Activated naive CD4-positive, alpha-beta T cell treated with anti-CD3 and anti-CD28 coated beads, Interleukin-2, amount 10 ng/mL, durations not matched to agents 7 days and 5 days (primary cell): Measurements from ENCODE around the gene PCDHGA7.
"Not testable (repeated sequence)": the region's sequence is repeated elsewhere in the genome, so short reads cannot be mapped to it uniquely, and the experiment has no call there.

Experiments used
- CTCF ChIA-PET: fragments of 350-600 bp; sonication (Branson Sonifier 250); formaldehyde crosslinking; loops from one replicate; lab custom pipeline; 2021; ENCODE audit warnings: antibody characterized with exemption; lab: Charles Lee
- DNase-seq: peaks from one replicate; pipeline ENCODE4 v3.0.0-alpha.2; 2020
- H3K27ac Mint-ChIP-seq: one replicate; pipeline ENCODE4 v1.8.0; 2021; ENCODE audit warnings: mild to moderate bottlenecking, moderate library complexity, mixed read lengths
- H3K27me3 Mint-ChIP-seq: one replicate; pipeline ENCODE4 v1.8.0; 2021; ENCODE audit warnings: mild to moderate bottlenecking, mixed read lengths
- H3K36me3 Mint-ChIP-seq: one replicate; pipeline ENCODE4 v1.8.0; 2021; ENCODE audit warnings: mixed read lengths
- H3K4me1 Mint-ChIP-seq: one replicate; pipeline ENCODE4 v1.8.0; 2021; ENCODE audit warnings: mixed read lengths
- H3K4me3 Mint-ChIP-seq: one replicate; pipeline ENCODE4 v1.8.0; 2021; ENCODE audit warnings: mild to moderate bottlenecking, moderate library complexity, mixed read lengths
- H3K9me3 Mint-ChIP-seq: one replicate; pipeline ENCODE4 v1.8.0; 2021; ENCODE audit warnings: mixed read lengths

PCDHGA7 gene

DNA sequence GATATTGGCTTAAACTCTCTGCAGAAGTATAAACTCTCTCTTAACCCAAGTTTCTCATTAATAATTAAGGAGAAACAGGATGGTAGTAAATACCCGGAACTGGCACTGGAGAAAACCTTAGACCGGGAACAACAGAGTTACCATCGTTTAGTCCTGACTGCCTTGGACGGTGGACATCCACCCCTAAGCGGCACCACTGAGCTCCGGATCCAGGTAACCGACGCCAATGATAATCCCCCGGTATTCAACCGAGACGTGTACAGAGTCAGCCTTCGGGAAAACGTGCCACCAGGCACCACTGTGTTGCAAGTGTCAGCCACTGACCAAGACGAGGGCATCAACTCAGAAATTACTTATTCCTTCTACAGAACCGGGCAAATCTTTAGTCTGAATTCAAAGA is 16.1 kb downstream of the PCDHGA7 start:
- Mint-ChIP-seq H3K4me1 (peaks cover 3% of the 10 kb centered on the region), H3K4me3 (no peak overlapping the region), H3K27ac (no peak overlapping the region), H3K36me3 (peaks cover 10% of the 10 kb centered on the region), H3K9me3 (peaks cover 32% of the 10 kb centered on the region), H3K27me3 (peaks cover 61% of the 10 kb centered on the region)
- no peak for DNase-seq
- CTCF ChIA-PET, result interaction anchor here (0.9 to 1.7 kb wide), 2 partner anchors 22 to 557 kb away, joined by 3 to 5 read pairs; partner anchors contain the start of gene PCDHGA11

DNA sequence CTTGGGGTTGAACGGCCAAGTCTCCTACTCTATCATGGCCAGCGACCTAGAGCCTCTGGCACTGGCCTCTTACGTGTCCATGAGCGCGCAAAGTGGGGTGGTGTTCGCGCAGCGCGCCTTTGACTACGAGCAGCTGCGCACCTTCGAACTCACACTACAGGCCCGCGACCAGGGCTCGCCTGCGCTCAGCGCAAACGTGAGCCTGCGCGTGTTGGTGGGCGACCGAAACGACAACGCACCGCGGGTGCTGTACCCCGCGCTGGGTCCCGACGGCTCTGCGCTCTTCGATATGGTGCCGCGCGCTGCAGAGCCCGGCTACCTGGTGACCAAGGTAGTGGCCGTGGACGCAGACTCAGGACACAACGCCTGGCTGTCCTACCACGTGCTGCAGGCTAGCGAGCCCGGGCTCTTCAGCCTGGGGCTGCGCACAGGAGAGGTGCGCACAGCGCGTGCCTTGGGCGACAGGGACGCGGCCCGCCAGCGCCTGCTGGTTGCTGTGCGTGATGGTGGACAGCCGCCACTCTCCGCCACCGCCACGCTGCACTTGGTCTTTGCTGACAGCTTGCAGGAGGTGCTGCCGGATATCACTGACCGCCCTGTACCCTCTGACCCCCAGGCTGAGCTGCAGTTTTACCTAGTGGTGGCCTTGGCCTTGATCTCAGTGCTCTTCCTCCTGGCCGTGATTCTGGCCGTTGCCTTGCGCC is 17.2 kb downstream of the PCDHGA7 start:
- Mint-ChIP-seq H3K4me1 (peaks cover 3% of the 10 kb centered on the region), H3K27me3 (peaks cover 61% of the 10 kb centered on the region), H3K27ac (peak overlapping the region; percentile 71), H3K9me3 (peaks cover 28% of the 10 kb centered on the region), H3K36me3 (peaks cover 8% of the 10 kb centered on the region), H3K4me3 (no peak overlapping the region)
- DNase-seq, result no peak
- CTCF ChIA-PET, result interaction anchor here (1.0 to 1.6 kb wide), 4 partner anchors 22 to 114 kb away, joined by 3 to 7 read pairs (median 5); partner anchors contain the start of gene PCDHGB3

- H3K4me3 Mint-ChIP-seq, result no peak within 1 kb of the TSS
Measured at GRCh38 chr5:141402553-141403243, 20.2 kb downstream of the PCDHGA7 start, which contains the start of gene PCDHGA9. Gene PCDHGA9, plus strand, starts transcription at chr5:141402778. Its CDS starts 175 bp downstream, at chr5:141402953.

GRCh38 chr5:141403387-141403786 is 20.8 kb downstream of the PCDHGA7 start:
- Mint-ChIP-seq H3K27me3 (peaks cover 64% of the 10 kb centered on the region), H3K4me1 (peaks cover 5% of the 10 kb centered on the region), H3K36me3 (peaks cover 10% of the 10 kb centered on the region), H3K4me3 (no peak overlapping the region), H3K27ac (no peak overlapping the region), H3K9me3 (peaks cover 23% of the 10 kb centered on the region)
- no peak for DNase-seq
- CTCF ChIA-PET, result interaction anchor here (1.0 to 1.4 kb wide), 5 partner anchors 10 to 109 kb away, joined by 3 to 5 read pairs (median 4); partner anchors contain the start of genes PCDHGA12, PCDHGA3 and PCDHGB7

More at GRCh38 chr5:141402553-141403243, 20.2 kb downstream of the PCDHGA7 start, which contains the start of gene PCDHGA9:
- Mint-ChIP-seq H3K4me1 (peaks cover 3% of the 10 kb centered on the region), H3K27me3 (peaks cover 60% of the 10 kb centered on the region), H3K27ac (no peak within 1 kb of the TSS), H3K9me3 (peaks cover 21% of the 10 kb centered on the region), H3K36me3 (peaks cover 10% of the 10 kb centered on the region)
- CTCF ChIA-PET, result interaction anchor here (1.0 to 1.4 kb wide), 5 partner anchors 11 to 110 kb away, joined by 3 to 5 read pairs (median 4); partner anchors contain the start of genes PCDHGA12, PCDHGA3 and PCDHGB7
- DNase-seq, result peak; percentile 46

GRCh38 chr5:141407790-141408505 is 25.4 kb downstream of the PCDHGA7 start, which contains the start of gene PCDHGB6:
Gene PCDHGB6, plus strand, starts transcription at chr5:141408021. Its CDS starts 182 bp downstream, at chr5:141408203.
- peak within 1 kb of the TSS; percentile 23 for H3K4me3 Mint-ChIP-seq
- peak within 1 kb of the TSS; percentile 75 for H3K27ac Mint-ChIP-seq
- not testable (repeated sequence) for H3K4me1 Mint-ChIP-seq
- peaks cover 14% of the 10 kb centered on the region for H3K36me3 Mint-ChIP-seq
- H3K9me3 Mint-ChIP-seq, result peaks cover 19% of the 10 kb centered on the region
- CTCF ChIA-PET, result interaction anchor here (0.6 to 1.8 kb wide), 7 partner anchors 10 to 156 kb away, joined by 3 to 5 read pairs (median 3); partner anchors contain the start of gene PCDHGA3
- H3K27me3 Mint-ChIP-seq, result peaks cover 66% of the 10 kb centered on the region
- DNase-seq, result peak; percentile 56

DNA sequence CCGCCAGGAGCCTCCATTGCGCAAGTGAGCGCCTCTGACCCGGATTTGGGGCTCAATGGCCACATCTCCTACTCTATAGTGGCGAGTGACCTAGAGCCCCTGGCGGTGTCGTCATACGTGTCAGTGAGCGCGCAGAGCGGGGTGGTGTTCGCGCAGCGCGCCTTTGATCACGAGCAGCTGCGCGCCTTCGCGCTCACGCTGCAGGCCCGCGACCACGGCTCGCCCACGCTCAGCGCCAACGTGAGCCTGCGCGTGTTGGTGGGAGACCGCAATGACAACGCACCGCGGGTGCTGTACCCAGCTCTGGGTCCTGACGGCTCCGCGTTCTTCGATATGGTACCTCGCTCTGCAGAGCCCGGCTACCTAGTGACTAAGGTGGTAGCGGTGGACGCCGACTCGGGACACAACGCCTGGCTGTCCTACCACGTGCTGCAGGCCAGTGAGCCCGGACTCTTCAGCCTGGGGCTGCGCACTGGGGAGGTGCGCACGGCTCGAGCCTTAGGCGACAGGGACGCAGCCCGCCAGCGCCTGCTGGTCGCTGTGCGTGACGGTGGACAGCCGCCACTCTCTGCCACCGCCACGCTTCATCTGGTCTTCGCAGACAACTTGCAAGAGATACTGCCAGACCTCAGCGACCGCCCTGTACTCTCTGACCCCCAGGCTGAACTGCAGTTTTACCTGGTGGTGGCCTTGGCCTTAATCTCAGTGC is 27.2 kb downstream of the PCDHGA7 start:
- H3K9me3 Mint-ChIP-seq, result peaks cover 20% of the 10 kb centered on the region
- H3K27me3 Mint-ChIP-seq, result peaks cover 66% of the 10 kb centered on the region
- peak overlapping the region; percentile 79 for H3K27ac Mint-ChIP-seq
- no peak for DNase-seq
- H3K36me3 Mint-ChIP-seq, result peaks cover 18% of the 10 kb centered on the region
- H3K4me3 Mint-ChIP-seq, result no peak overlapping the region
- CTCF ChIA-PET, result no interaction called here
- H3K4me1 Mint-ChIP-seq, result peaks cover 16% of the 10 kb centered on the region

- no peak overlapping the region for H3K27ac Mint-ChIP-seq
- H3K27me3 Mint-ChIP-seq, result peaks cover 75% of the 10 kb centered on the region
- CTCF ChIA-PET, result interaction anchor here (0.9 to 2.5 kb wide), 2 partner anchors 113 to 204 kb away, joined by 3 to 10 read pairs; no protein-coding TSS in a partner anchor
- H3K36me3 Mint-ChIP-seq, result peaks cover 18% of the 10 kb centered on the region
- DNase-seq, result no peak
- peaks cover 20% of the 10 kb centered on the region for H3K9me3 Mint-ChIP-seq
- peaks cover 18% of the 10 kb centered on the region for H3K4me1 Mint-ChIP-seq
- no peak overlapping the region for H3K4me3 Mint-ChIP-seq
Measured at GRCh38 chr5:141411575-141411974, 29.0 kb downstream of the PCDHGA7 start.

GRCh38 chr5:141412854-141413539 is 30.5 kb downstream of the PCDHGA7 start, which contains the start of gene PCDHGA10:
Gene PCDHGA10, plus strand, starts transcription at chr5:141412987. Its CDS starts 189 bp downstream, at chr5:141413176.
- DNase-seq, result peak; percentile 72
- Mint-ChIP-seq H3K27ac (peak within 1 kb of the TSS; percentile 74), H3K4me3 (peak within 1 kb of the TSS; percentile 78), H3K27me3 (peaks cover 79% of the 10 kb centered on the region), H3K9me3 (peaks cover 22% of the 10 kb centered on the region), H3K36me3 (peaks cover 18% of the 10 kb centered on the region), H3K4me1 (peaks cover 21% of the 10 kb centered on the region)
- CTCF ChIA-PET, result interaction anchor here (0.6 to 3.4 kb wide), 27 partner anchors 8 to 171 kb away, joined by 3 to 17 read pairs (median 4); partner anchors contain the start of genes PCDHGA11, PCDHGA9, PCDHGB5 and PCDHGC5

DNA sequence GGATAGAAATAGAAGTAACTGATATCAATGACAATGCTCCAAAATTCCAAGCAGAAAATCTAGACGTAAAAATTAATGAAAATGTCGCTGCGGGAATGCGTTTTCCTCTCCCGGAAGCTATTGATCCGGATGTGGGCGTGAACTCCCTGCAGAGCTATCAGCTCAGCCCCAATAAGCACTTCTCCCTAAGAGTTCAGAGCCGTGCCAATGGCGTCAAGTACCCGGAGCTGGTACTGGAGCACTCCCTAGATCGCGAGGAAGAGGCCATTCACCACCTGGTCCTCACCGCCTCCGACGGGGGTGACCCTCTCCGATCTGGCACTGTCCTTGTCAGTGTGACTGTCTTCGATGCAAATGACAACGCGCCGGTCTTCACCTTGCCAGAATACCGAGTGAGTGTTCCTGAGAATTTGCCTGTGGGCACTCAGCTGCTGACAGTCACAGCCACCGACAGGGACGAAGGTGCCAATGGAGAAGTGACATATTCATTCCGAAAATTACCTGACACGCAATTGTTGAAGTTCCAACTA is 31.1 kb downstream of the PCDHGA7 start:
- CTCF ChIA-PET, result interaction anchor here (0.9 to 3.4 kb wide), 20 partner anchors 11 to 170 kb away, joined by 3 to 17 read pairs (median 4); partner anchors contain the start of genes PCDHGA9, PCDHGB5 and PCDHGC5
- H3K27ac Mint-ChIP-seq, result peak overlapping the region; percentile 74
- peak overlapping the region; percentile 78 for H3K4me3 Mint-ChIP-seq
- peaks cover 79% of the 10 kb centered on the region for H3K27me3 Mint-ChIP-seq
- H3K9me3 Mint-ChIP-seq, result peaks cover 26% of the 10 kb centered on the region
- H3K36me3 Mint-ChIP-seq, result peaks cover 23% of the 10 kb centered on the region
- H3K4me1 Mint-ChIP-seq, result peaks cover 22% of the 10 kb centered on the region
- no peak for DNase-seq

GRCh38 chr5:141414548-141415274 is 32.2 kb downstream of the PCDHGA7 start:
- not testable (repeated sequence) for H3K27ac Mint-ChIP-seq, H3K4me3 Mint-ChIP-seq, DNase-seq
- Mint-ChIP-seq H3K27me3 (peaks cover 79% of the 10 kb centered on the region), H3K4me1 (peaks cover 22% of the 10 kb centered on the region), H3K36me3 (peaks cover 19% of the 10 kb centered on the region), H3K9me3 (peaks cover 26% of the 10 kb centered on the region)
- CTCF ChIA-PET, result interaction anchor here (1.5 to 3.4 kb wide), 4 partner anchors 13 to 149 kb away, joined by 3 to 17 read pairs (median 6); no protein-coding TSS in a partner anchor

GRCh38 chr5:141415275-141415618 is 32.7 kb downstream of the PCDHGA7 start:
- not testable (repeated sequence) for H3K27ac Mint-ChIP-seq, DNase-seq
- H3K4me3 Mint-ChIP-seq, result peak overlapping the region; percentile 18
- CTCF ChIA-PET, result interaction anchor here (3.4 kb wide), 1 partner anchor 98 kb away, joined by 17 read pairs; no protein-coding TSS in a partner anchor
- peaks cover 27% of the 10 kb centered on the region for H3K9me3 Mint-ChIP-seq
- H3K36me3 Mint-ChIP-seq, result peaks cover 21% of the 10 kb centered on the region
- peaks cover 77% of the 10 kb centered on the region for H3K27me3 Mint-ChIP-seq
- peaks cover 22% of the 10 kb centered on the region for H3K4me1 Mint-ChIP-seq
